PFSK-1 (cell line): ENCODE measurements around the gene CBLN1.

Experiments used
- FOXP2 ChIP-seq: optimal IDR thresholded peaks from 2 replicates; pipeline ENCODE3; 2011; ENCODE audit warnings: borderline replicate concordance, control low read depth, inconsistent platforms; ENCODE audit not compliant: insufficient read depth; ENCODE audit errors: extremely low read length, extremely low read depth
- POLR2AphosphoS5 ChIP-seq: IDR thresholded peaks from 2 replicates; pipeline ENCODE4 v1.6.1; 2012; ENCODE audit warnings: low read depth, mild to moderate bottlenecking, control low read depth, low read length, moderate library complexity
- REST ChIP-seq, 2 experiments: IDR thresholded peaks; 2 replicates each; pipeline versions ENCODE4 v1.6.1 to v1.8.0; 2011 to 2012; ENCODE audit warnings: low read depth in 2 of 2, low read length in 2 of 2, control low read depth in 1 of 2, inconsistent platforms in 1 of 2, mild to moderate bottlenecking in 1 of 2, moderate library complexity in 1 of 2; ENCODE audit not compliant: insufficient read depth in 1 of 2
- SIN3A ChIP-seq: IDR thresholded peaks from 2 replicates; pipeline ENCODE4 v1.6.1; 2012; ENCODE audit warnings: mild to moderate bottlenecking, low read length, moderate library complexity, borderline replicate concordance; ENCODE audit not compliant: insufficient read depth
- TAF1 ChIP-seq: IDR thresholded peaks from 2 replicates; pipeline ENCODE4 v1.6.1; 2012; ENCODE audit warnings: low read length, control low read depth, borderline replicate concordance; ENCODE audit not compliant: insufficient read depth

The CBLN1 gene

DNA sequence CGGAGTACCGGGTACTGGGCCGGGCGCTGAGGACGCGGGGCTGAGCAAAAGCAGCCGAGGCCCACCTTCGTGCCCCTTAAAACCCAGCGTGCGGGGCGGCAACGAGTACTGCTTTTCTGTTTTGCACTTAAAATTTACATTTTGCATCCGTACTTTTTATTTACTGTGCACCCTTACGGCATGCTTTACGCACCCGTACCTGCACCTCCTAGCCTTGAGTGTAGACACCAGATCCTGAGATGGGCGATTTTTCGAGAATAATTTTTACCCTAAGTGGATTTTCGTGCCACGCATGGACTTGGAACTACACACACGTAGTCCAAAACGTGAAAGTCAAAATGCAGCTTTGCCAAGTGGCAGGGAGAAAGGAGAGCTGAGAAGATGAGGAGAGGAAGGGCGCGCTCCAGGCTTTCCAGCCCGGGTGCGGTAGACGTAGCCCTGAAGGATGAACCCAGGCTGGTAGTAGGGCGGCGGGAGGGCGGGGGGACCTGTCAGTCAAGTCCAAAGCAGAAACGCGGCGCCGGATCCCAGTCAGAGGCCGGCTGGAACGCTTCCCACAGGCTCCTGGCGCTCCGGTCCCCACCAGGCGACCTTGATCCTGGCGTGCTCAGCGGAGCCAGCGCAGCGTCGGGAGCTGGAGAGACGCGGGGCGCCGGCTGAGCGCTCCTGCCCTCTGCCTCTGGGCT, 1.2 kb upstream of the CBLN1 start:
- TF ChIP-seq TAF1 = no peak
- no peak for TF ChIP-seq REST (IDR thresholded peaks at IDR 0.05; ENCODE audit: insufficient read depth in 1 of 2, low read depth in 2 of 2, low read length in 2 of 2)
- no peak for TF ChIP-seq FOXP2
- no peak for TF ChIP-seq POLR2AphosphoS5

- TF ChIP-seq POLR2AphosphoS5 (no peak), SIN3A (no peak), FOXP2 (no peak), REST (IDR thresholded peaks at IDR 0.05; ENCODE audit: insufficient read depth in 1 of 2, low read depth in 2 of 2, low read length in 2 of 2) (no peak), TAF1 (no peak)
These were observed 405 bp upstream of the CBLN1 start for GRCh38 chr16:49281843-49282642.

DNA sequence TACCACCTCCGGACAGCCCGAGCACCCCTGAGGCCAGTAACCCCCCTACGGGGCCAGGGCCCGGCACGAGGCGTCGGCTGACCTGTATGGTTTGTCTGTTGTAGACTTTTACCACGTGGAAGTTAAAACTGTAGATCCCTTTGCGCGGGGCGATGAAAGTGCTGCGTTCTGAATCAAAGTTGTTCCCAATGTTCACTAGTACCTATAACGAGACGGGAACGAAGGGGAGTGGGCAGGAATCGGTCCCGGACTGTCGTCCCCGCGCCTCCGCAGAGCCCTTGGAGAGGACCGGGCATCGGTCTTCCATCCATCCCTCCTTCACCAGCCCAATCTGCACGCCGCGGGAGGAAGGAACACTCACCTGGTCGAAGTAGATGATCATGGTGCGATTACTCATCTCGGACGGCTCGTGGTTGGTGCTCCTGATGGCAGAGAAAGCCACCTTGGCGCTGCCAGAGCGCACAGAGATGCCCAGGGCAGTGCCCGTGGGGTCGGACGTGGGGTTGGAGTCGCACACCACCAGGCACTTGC, 732 bp downstream of the CBLN1 start:
- TF ChIP-seq TAF1 (no peak), SIN3A (no peak), REST (IDR thresholded peaks at IDR 0.05; ENCODE audit: insufficient read depth in 1 of 2, low read depth in 2 of 2, low read length in 2 of 2) (no peak), FOXP2 (no peak), POLR2AphosphoS5 (no peak)

DNA sequence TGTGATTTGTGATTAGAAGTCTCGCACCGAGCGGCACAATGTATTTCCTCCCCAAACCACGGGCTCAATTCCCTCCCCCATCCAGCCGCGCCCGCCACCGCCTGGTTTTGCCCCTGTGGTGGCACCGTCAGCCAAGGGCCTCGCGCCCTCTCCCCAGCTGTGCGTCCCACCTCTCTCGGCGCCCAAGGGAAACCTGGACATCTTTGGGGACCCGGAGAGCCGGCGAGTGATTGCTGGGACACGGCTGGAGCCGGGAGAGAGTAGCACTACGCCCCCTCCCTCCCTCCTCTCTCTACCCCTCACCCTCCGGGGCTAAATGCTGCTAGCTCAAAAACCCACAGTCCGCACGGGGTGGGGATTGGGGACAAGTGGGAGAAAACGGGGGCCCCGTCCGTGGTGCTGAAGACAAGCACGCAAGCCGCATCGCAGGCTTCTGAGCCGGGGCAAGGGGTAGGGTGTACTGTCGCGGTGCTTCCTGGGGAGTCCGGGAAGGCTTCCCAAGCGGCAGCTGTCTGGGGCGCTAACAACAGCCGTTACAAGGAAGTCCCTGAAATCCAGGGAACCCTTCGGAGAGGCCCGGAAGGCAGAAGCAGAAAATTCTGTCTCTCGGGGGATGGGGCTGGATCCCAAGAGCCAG, 1.4 kb downstream of the CBLN1 start:
- TF ChIP-seq TAF1 (no peak), REST (IDR thresholded peaks at IDR 0.05; ENCODE audit: insufficient read depth in 1 of 2, low read depth in 2 of 2, low read length in 2 of 2) (peak; percentile 57 to 83; a peak in 3 of 4 replicates)
